Posterior vena cava (tissue), 2 donors: ENCODE data around the gene SLC39A11. TPM values are rescaled to one million over a fixed set of nuclear protein-coding genes. Genes with fewer than 3 reads are reported as not detected.

Experiments
- DNase-seq: peaks from one replicate; pipeline ENCODE4 v3.0.0-alpha.2; 2020; ENCODE audit warnings: low spot score
- intact Hi-C, 2 donors: fragments of 100-400 bp; cut with DNase I; formaldehyde crosslinking; loops; one replicate each; pipeline versions ENCODE4 v1.14.1 to v1.14.2; 2022 to 2023
- total RNA-seq, 2 donors: library from RNA; stranded (reverse); fragmentation: NEBNext Ultra II Directional; extraction: Animal tissue kit (Norgen Biotek cat#: 25700); gene quantifications; one replicate each; pipeline ENCODE4 v1.2.1, GENCODE V29; 2021
- donor health status: DM: yes; HTN: yes; CAD: no.
- donor health status: DM: yes; HTN: yes; CAD: no.

The SLC39A11 gene
- total RNA-seq, 2 donors from 2014 or later = 20.6 to 25.8 TPM

DNA sequence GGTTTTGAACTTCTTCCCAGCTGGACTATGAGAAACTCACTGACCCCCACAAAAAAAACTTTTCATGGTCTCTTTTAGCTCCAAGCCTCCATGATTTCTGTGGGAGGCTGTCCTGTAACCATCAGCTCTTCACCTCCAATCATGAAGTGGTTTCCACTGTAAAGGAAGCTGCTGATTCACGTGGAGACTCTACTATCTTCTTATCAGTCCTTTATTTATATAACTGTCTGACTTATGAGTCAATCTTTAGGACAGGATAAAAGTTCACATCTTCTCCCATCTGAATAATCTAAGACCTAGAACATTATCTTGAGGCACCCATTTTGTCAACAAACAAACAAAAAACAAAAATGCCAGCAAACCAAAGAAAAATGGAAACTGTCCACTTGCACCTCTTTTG, 409.9 kb downstream of the SLC39A11 start:
- DNase-seq = no peak
- intact Hi-C loops = no loop called here

DNA sequence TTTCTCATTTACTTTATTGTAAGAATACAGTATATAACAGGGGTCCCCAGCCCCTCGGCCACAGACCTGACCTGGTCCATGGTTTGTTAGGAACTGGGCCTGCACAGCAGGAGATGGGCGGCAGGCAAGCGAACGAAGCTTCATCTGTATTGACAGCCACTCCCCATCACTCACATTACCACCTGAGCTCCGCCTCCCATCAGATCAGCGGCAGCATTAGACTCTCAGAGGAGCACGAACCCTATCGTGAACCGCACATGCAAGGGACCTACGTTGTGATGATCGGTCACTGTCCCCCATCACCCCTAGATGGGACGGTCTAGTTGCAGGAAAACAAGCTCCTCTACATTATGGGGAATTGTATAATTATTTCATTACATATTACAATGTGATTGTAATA, 410.6 kb downstream of the SLC39A11 start:
- intact Hi-C loops = no loop called here
- DNase-seq = peak; percentile 43

DNA sequence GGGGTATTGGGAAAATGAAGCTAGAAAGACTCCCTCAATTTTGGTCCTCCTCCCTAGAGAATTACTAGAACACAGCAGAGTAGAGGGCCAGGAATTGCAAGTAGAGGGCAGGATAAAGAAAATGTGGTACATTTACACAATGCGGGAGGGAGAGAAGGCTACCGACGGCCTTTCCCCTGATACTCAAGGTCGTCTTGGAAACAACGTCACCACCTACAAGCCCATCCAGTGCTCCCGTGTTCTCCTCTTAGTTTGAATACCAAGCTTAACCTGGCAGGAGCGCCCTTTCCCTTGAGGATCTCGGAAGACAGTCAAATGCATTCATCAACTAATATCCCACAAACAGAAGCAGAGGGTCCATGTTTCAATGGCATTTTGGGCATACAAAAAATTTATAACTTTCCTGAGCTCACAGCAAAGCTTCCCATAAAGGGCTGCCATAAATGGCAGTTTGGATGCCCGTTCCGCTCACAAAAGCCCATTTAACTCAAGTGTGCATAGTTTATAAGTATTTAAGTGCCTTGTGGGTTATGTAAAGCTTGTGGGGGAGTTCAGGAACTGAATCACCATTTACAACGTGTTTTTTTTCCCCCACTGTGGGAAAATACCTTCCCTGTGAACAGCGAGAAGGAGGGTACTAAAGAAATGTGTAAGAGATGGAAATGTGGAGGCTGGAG, 414.6 kb downstream of the SLC39A11 start:
- intact Hi-C loops = no loop called here
- DNase-seq = peak; percentile 34

DNA sequence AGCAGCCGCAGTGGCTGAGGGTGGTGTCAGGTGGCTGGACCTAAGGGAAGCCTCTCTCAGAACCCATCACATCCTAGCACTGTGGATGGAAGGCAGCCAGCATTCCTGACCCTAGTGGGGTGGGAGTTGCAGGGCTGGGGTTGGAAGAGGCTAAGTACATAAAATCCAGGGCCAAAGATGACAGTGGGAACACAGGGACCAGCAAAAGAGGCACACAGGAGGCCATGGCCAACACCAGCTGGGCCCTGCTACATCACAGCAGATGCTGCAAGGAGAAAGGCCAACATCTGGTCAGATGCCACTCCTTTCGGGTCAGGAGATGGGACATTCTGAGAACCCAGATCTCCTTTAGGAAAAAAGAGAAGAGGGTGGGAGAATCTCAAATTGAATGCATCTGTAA, 415.4 kb downstream of the SLC39A11 start:
- DNase-seq = peak; percentile 34
- intact Hi-C loops = no loop called here

DNA sequence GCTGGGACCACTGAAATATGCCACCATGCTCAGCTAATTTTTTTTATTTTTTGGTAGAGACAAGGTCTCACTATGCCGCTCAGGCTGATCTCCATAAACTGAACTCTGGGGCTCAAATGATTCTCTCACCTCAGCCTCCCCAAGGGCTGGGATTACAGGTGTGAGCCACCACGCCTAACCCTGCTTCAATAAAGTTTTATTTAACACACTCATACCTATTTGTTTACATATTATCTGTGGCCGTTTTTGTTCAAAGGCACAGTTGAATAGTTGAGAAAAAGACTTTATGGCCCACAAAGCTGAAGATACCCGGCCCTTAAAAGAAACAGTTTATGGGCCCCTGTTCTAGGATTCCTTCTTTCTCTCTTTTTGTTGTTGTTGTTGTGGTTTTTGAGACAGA, 419.8 kb downstream of the SLC39A11 start:
- intact Hi-C loops = no loop called here
- DNase-seq = no peak

DNA sequence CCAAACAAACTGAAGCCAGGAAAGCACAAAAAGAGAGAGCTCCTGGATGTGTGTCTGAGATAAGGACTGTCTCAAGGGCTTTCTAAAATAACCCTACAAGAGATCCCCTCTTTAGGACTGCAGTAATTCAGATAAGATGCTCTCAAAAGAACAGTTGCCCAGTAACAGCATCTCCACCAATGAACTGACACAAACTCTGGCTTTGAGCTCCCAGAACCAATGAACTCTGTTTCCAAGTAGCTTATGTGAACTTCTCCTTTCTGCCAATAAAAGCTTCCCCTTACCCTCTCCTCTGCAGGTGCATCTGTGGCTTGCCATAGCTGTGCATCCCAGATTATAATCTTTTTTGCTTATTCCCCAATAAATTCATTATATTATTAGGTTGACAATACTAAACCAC, 421.5 kb downstream of the SLC39A11 start:
- intact Hi-C loops = no loop called here

DNA sequence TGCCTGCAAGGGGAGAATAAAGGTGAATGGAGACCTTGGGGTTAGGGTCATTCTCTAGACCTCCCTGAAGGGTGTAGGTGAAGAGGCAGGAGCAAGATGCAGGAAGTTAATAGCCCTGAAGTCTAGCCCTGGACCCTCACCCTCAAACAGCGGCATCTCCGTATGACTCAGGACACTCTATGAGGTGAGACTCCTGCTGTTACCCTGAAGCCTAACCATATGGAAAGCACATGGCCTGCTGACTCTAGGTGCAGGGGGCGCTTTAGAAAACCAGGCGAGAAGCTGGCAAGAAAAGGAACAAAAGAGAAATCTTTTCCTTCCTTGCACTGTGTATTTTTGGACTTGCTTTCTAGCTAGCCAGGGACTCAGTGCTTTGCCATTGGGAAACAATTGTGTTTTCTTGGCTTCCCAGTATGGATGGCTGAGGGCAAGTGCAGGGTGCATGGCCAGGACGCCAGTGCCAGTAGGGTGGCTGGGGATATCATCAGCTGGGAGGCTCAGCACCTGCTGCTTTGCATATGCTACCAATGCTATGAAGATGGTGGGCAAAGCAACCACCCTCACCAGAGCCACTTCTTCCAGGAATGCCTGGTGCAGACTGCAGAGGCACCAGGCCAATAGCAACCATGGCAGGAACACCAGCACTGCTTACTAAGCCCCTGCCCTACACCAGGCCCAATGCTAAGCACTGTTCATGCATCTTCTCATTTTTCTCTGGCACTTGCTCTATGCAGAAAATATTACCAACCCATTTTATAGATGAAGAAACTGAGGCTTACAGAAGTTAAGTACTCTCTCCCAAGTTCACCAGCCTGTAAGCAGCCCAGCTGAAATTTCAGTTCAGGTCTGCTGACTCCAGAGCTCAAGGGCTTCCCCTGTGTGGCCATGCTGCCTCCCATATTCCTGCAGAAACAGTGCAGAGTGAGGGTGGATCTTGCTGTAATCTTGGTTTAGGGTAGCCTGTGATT, 425.1 kb downstream of the SLC39A11 start:
- intact Hi-C loops = no loop called here
- DNase-seq = peak; percentile 24

More for the DNA sequence above, 421.5 kb downstream of the SLC39A11 start:
- no peak for DNase-seq

DNA sequence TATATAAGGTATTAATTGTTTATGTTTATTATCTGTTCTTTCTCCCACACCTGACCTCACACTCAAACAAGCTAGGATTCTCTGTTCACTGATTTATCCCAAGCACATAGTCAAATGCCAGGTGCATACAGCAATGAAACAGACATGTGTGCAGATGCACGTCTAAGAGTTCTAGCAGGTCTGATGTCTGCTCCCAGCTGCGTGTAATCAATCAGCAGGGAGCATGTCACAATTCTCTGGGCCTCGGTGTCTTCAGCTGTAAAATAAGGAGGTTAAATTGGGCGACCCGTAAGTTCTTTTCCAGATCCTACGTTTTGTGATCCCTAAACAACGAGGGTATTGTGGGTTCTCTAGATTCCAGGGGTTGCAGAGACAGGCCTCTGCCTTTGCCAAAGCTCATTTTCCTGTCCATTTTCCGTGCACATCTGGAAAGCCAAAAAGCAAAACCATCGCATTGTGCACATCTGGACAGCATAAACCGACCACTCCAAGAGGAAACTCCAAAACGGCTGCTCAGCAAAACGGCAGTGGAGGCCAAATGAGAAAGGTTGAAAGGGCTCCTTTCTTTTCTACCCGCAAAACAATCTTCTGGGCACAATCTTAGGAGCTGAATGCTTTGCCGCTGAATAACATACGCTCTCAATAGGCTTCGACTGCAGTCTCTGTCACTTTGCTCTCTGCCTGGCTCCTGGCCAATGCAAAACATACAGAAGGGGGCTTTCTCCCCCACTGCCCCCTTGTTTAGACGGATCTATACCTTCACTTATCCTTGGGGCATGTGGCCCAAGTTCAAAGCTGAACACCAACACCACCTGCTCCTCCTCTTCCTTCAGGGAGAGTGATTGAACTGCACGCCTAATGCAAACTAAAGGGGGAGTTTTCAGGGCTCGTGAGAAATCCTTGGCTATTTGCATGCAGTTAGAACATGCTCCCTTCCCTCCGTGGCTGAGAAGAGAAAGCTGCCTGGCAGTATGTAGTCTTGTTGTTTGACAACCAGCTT, 426.3 kb downstream of the SLC39A11 start:
- peak; percentile 24 for DNase-seq
- intact Hi-C loops = no loop called here

DNA sequence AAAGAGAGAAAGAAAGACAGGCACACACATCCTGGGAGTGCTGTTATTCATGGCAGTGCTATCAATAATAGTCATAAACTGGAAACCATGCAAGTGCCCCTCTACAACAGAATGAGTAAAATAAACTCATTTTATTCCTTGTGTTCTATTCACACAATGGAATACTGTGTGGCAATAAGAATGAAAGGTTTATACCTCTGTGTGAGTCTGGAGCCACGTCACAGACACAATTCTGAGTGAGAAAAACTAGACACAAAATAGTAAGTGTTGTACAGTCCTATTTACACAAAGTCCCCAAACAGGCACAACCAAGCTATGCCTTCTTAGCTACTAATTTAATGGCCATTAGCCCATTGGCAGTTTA, 429.7 kb downstream of the SLC39A11 start:
- intact Hi-C loops = no loop called here
- DNase-seq = no peak

DNA sequence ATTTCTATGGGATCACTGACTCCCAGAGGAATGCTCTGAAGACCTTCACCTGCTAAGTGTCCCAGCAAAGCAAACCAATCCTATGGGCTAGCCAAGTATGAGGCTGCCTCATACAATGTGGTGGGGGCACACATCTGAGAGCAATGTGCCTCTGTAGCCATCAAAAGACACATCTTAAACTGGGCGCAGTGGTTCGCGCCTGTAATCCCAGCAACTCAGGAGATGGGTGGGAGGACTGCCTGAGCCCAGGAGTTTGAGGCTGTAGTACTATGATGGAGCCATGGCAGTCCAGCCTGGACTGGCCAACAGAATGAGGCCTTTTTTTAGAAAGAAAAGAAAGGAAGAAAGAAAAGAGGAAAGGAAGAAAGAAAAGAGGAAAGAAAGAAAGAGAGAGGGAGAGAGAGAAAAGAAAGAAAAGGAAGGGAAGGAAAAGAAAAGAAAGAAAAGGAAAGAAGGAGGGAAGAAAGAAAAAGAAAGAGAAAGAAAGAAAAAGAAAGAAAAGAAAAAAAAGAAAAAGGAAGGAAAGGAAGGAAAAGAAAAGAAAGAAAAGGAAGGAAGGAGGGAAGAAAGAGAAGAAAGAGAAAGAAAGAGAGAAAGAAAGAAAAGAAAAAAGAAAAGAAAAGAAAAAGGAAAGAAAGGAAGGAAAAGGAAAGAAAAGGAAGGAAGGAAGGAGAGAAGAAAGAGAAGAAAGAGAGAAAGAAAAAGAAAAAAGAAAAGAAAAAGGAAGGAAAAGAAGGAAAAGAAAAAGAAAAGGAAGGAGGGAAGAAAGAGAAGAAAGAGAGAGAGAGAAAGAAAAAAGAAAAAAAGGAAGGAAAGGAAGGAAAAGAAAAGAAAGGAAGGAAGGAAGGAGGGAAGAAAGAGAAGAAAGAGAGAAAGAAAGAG, 430.3 kb downstream of the SLC39A11 start:
- no peak for DNase-seq
- intact Hi-C loops = loop anchor here in 1 of 2 donors (1.0 kb wide), 1 partner anchor 17 kb away; no protein-coding TSS in a partner anchor

DNA sequence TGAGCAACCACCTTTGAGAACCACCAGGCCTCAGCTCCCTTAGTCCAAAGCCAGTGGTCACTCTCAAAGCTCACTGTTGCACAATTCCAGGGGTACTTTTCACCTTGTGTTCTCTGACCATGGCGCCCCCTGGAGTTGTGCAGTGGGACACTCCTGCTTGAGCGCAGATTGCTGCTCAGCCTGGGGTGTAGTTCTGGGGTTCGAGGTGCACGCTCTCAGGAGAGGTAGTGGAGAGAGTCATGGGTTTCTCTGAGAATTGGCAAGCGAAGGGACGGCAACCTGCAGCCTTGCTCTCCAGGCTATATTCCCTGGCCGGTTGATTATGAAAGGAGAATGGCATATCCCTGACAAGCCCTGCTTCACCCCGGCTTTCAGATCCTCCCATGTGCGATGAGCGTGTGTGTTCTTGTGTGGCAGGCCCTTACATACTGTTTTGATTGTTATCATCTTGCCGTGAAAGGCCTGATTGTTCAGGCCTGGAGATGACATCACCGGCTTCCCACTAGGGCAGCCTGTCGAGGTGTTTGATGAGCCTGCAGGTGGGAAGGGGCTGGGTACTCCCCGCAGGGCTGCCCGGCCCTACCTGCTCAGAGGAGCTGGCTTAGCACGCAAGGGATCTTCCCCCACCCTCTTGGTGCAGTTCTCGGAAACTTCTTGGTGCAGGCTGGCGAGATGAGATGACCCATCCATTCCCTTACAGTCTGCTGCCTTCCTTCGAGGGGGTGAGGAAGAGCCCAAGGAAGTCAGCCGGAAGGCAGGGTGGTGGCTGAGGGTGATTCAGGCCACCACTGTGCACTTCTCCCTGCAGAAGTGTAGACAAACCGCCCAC, 431.2 kb downstream of the SLC39A11 start:
- intact Hi-C loops = loop anchor here in 1 of 2 donors (1.0 kb wide), 1 partner anchor 18 kb away; no protein-coding TSS in a partner anchor
- peak; percentile 34 for DNase-seq

DNA sequence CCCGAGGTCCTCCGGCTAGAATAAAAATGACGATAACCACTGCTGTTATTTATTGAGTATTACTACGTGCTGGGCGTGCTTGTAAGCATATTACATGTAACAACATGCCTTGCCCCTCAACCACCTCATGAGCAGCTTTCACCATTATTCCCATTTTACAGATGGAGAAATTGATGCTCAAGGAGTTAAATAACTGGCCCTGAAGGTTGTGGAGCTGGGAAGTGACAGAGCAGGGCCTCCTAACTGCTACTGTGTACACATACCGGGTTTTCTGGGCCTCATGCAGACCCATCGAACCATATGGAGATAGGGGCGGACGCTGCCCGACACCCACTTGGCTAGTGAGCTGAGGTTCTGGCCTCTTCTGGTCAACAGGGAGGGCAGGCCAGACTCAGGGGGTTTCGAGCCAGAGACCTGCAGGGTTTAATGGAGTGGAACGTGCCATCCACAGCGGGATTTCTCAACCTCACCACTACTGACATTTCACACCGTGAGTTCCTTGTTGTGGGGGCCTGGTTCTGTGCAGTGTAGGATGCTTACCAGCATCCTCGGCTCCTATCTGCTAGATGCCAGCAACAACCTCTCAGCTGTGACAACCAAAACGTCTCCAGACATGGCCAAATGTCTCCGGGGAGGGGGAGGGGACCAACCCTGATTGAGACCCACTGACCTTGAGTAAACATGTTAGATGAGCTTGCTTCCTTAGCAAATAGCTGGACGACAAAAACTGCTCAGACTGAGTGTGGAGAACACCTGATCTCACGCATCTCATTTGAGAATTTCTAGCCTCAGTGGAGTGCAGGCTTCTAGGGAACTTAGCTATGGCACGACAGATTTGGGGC, 432.0 kb downstream of the SLC39A11 start:
- no peak for DNase-seq
- intact Hi-C loops = loop anchor here in 1 of 2 donors (1.0 kb wide), 1 partner anchor 19 kb away; no protein-coding TSS in a partner anchor

DNA sequence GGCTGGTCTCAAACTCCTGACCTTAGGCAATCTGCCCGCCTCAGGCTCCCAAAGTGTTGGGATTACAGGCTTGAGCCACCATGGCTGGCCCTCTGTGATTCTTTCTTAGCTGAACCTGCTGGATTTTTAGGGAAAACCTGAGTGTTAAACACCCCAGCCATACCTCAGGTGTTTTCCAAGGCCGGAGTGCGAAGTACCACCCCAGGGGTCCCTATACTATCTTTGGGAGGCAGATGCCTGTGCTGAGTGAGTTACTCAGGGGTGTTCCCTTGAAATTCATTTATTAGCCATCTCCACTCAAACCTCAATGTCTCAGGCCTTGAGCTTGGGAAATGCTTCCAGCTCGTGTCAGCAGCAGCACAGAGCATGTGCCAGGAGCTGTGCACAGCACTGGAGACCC, 432.7 kb downstream of the SLC39A11 start:
- DNase-seq = no peak

DNA sequence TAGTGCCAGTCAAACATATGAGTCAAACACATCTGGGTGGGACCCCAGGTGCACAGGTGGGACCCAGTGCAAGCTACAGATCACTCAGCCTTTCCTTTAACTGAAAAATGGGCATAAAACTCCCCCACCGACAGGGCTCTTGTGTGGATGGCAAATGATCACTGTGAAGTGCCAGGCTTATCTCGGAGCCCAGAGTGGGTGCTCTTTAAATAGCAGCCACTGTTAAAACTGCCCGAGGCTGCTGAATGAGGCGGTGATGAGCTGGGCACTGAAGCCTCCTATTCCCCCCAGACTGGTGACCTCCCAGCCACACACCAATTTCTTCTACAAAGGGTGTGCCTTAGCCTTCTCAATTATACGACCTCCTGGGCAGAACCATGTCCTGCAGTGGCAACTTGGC, 433.8 kb downstream of the SLC39A11 start:
- no peak for DNase-seq
- intact Hi-C loops = no loop called here

More for the DNA sequence above, 432.7 kb downstream of the SLC39A11 start:
- intact Hi-C loops = no loop called here

DNA sequence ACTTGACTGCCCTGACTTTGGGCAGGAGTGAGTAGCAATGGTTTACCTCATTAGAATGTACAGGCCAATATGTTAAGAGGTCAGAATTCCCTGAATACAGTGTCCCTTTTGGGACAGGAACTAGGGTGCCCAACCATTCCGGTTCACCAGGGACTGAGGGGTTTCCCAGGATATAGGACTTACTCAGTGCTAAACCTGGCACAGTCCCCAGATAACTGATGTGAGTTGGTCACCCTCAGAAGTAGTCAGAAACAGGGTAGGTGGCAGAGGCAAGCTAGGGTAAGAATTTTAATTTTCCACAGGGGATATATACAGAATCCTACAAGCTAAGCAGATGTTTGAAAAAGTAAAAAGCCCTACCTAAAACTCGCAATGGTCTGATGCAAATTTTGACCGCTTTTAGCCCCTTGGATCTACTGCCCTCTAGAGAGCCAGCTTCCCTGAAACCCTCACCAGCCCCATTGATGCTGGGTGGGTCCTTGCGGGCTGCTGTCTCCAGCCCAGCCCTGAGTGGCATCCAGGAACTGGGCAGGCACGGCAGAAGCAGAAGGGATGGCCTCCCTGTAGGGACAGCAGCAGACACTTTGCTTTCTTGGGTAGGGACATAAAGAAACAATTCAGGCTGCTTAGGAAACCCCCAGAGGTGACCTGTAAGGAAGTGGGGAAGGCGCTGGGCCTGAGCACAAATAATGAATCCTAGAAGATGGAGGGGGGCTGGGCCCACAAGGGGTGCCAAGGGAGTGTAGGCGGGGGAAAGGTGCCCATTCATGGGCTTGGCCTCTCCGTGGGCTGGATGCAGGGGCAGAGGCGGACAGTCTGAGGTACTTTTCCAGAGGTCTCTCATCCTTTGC, 434.8 kb downstream of the SLC39A11 start:
- DNase-seq = peak; percentile 6
- intact Hi-C loops = no loop called here
